ENCODE results near the gene HOXB2.

- TF ChIP-seq CTCF (conservative IDR thresholded peaks at IDR 0.05; ENCODE audit: low read length) = no peak
- TF ChIP-seq EZH2phosphoT487 (IDR thresholded peaks at IDR 0.05; ENCODE audit: borderline replicate concordance, low read depth, low read length) = no peak
Observed at GRCh38 chr17:48537316-48537715, 7.6 kb downstream of the HOXB2 start.
